Psoas muscle (tissue), 8 donors: ENCODE data around the gene TMEM69. TPM values are rescaled to one million over a fixed set of nuclear protein-coding genes. Genes with fewer than 3 reads are reported as not detected.

Source experiments
- ATAC-seq, 4 donors: fragments of 200-7000 bp; cut with Tn5 transposase; one replicate each; pipeline ENCODE4 v1.9.1; 2020; ENCODE audit warnings: moderate library complexity in 3 of 4, mild to moderate bottlenecking in 2 of 4
- DNase-seq, 2 donors: peaks; one replicate each; pipeline ENCODE4 v3.0.0-alpha.2; 2020
- H3K27ac ChIP-seq: fragments of 200-600 bp; one replicate; pipeline ENCODE4 v1.8.0; 2022
- H3K27me3 ChIP-seq, 3 donors: fragments of 200-600 bp in 1 of 3; one replicate each; pipeline versions ENCODE4 v1.6.1 to v1.8.0; 2013 to 2022; ENCODE audit warnings: low read length in 2 of 3, mild to moderate bottlenecking in 2 of 3, moderate library complexity in 1 of 3; ENCODE audit not compliant: insufficient read depth in 3 of 3
- H3K36me3 ChIP-seq, 2 donors: fragments of 200-600 bp in 1 of 2; one replicate each; pipeline versions ENCODE4 v1.6.1 to v1.8.0; 2013 to 2022; ENCODE audit warnings: low read depth in 1 of 2, mild to moderate bottlenecking in 1 of 2, moderate library complexity in 1 of 2; ENCODE audit not compliant: insufficient read depth in 1 of 2
- H3K4me1 ChIP-seq: fragments of 200-600 bp; one replicate; pipeline ENCODE4 v1.8.0; 2022
- H3K4me3 ChIP-seq: fragments of 200-600 bp; one replicate; pipeline ENCODE4 v1.8.0; 2022; ENCODE audit warnings: mild to moderate bottlenecking
- H3K9me3 ChIP-seq: fragments of 200-600 bp; one replicate; pipeline ENCODE4 v1.8.0; 2022
- WGBS, 3 donors: extraction: QIAGEN DNeasy Blood & Tissue Kit; methylation state at CpG; one replicate each; pipeline versions ENCODE4 v1.1.6 to v1.1.7; 2013; 5-methylcytosine and 5-hydroxymethylcytosine counted together
- intact Hi-C, 2 donors: fragments of 100-400 bp; cut with DNase I; formaldehyde crosslinking; loops; one replicate each; pipeline versions ENCODE4 v1.11.0 to v1.14.2; 2022
- long read RNA-seq, 2 donors: library from polyadenylated mRNA; unstranded; transcript quantifications; one replicate each; pipeline ENCODE4 v2.0.0, GENCODE V29; 2021
- polyA plus RNA-seq, 3 donors: library from polyadenylated mRNA; stranded (reverse); fragments of 200-250 nt; gene quantifications; one replicate each; pipeline ENCODE4 v1.2.3, GENCODE V29; 2013
- total RNA-seq, 4 donors: library from RNA; stranded (reverse); fragmentation: NEBNext Ultra II Directional in 2 of 4; extraction: Animal tissue kit (Norgen Biotek cat#: 25700) in 2 of 4; gene quantifications; one replicate each; pipeline versions ENCODE4 v1.2.1 to v1.2.4, GENCODE V29; 2021 to 2023
- TF ChIP-seq, protein P1 (sequence below): fragments of 200-600 bp; IDR thresholded peaks from one replicate; pipeline ENCODE4 v1.8.0; 2022; ENCODE audit warnings: antibody characterized with exemption
- donor health status: healthy with polysubstance abuse.
- donor health status: DM: no; HTN: no; CAD: no; lungs with moderate emphysema.
- donor health status: Bipolar disorder and iron deficiency.
- donor health status: healthy.
- donor health status: DM: yes; HTN: yes; CAD: no.
- donor health status: DM: no; HTN: no; CAD: no.
- donor health status: DM: no; HTN: no; CAD: no.
- donor health status: DM: yes; HTN: yes; CAD: no.

The TMEM69 gene, protein sequence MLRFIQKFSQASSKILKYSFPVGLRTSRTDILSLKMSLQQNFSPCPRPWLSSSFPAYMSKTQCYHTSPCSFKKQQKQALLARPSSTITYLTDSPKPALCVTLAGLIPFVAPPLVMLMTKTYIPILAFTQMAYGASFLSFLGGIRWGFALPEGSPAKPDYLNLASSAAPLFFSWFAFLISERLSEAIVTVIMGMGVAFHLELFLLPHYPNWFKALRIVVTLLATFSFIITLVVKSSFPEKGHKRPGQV
- total RNA-seq = 10 to 100 TPM; 15.3 to 21.9 (median 19.5) TPM
- polyA plus RNA-seq = 10 to 100 TPM; 16.6 to 50.8 (median 26.9) TPM
- long read RNA-seq, donor 1, transcript TMEM69-201 (3 exons, 2,439 nt) = major isoform, 11 of 15 reads
- long read RNA-seq, donor 1, partial matches to known transcripts = 0 of 15 reads
- long read RNA-seq, donor 1, other reads (novel, unspliced or antisense) = 3 of 15 reads
- long read RNA-seq, donor 2, transcript TMEM69-201 (3 exons, 2,439 nt) = major isoform, 15 of 20 reads
- long read RNA-seq, donor 2, partial matches to known transcripts = 0 of 20 reads
- long read RNA-seq, donor 2, other reads (novel, unspliced or antisense) = 1 of 20 reads

DNA sequence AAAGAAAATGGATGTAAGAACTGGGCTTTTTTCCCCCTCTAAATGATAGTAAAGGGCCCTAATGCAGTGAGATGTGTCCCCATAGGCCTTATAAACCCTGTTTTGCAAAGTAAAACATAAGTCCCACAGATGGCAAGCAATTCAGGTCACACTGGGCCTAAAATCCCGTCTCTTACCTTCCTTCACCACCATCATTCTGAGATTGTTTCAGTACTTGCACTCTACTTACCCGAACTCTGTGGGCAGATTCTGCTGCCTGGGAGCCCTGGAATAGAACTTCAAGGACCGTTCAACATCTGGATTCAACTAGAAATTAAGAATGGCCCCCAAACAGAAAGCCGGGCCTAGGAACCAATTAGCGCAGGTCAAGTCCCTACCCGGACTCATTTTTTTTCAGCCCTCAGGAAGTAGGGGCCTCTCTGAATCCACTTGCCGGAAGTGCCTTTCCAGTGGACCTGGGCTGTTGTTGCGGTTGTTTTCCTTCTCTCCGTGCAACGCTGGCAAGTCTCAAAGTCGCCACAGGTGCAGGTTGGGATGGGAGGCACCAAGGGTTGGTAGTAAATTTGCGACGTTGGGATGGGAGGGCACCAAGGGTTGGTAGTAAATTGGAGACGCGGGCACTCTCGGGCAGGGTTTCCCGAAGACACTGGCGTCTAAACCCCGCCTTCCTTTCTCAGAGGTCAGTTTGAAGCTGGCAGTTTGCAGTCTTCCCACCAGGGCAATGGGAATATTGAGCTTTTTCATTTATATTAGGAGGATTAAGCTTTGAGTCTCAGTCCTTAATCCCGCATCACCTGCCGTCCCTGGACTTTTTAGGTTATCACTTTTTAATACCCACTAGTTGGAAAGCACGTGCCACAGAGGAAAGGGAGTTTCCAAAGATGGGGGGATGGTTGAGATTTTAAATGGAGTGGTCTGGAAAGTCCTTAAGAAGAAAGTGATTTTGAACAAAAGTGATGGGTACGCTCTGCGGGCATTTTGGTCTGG lies at the start of gene TMEM69:
Gene TMEM69, plus strand, starts transcription at position 428 of the 987 bp plus-strand sequence. CDS start 2,888 bp downstream, outside the sequence.
- H3K36me3 ChIP-seq = peaks cover 3 to 11% of the 10 kb centered on the region in 2 donors
- H3K27ac ChIP-seq = peak within 1 kb of the TSS; percentile 98
- TF ChIP-seq, protein P1, sequence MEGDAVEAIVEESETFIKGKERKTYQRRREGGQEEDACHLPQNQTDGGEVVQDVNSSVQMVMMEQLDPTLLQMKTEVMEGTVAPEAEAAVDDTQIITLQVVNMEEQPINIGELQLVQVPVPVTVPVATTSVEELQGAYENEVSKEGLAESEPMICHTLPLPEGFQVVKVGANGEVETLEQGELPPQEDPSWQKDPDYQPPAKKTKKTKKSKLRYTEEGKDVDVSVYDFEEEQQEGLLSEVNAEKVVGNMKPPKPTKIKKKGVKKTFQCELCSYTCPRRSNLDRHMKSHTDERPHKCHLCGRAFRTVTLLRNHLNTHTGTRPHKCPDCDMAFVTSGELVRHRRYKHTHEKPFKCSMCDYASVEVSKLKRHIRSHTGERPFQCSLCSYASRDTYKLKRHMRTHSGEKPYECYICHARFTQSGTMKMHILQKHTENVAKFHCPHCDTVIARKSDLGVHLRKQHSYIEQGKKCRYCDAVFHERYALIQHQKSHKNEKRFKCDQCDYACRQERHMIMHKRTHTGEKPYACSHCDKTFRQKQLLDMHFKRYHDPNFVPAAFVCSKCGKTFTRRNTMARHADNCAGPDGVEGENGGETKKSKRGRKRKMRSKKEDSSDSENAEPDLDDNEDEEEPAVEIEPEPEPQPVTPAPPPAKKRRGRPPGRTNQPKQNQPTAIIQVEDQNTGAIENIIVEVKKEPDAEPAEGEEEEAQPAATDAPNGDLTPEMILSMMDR = peak; percentile 35
- DNase-seq (peak; percentile 66 to 83), ATAC-seq (peak; percentile 59 to 75 (median 64))
- H3K27me3 ChIP-seq = no peaks in the 10 kb centered on the region
- 1% methylated on average over 24 of the region's 24 CpGs for WGBS, 3 donors
- peaks cover 15% of the 10 kb centered on the region for H3K4me1 ChIP-seq
- peak within 1 kb of the TSS; percentile 93 for H3K4me3 ChIP-seq
- H3K9me3 ChIP-seq = no peaks in the 10 kb centered on the region
- intact Hi-C loops = loop anchor here (5.0 to 10.0 kb wide), 2 partner anchors 114 to 117 kb away; partner anchors contain the start of gene MAST2 (in 2 of the 2)

DNA sequence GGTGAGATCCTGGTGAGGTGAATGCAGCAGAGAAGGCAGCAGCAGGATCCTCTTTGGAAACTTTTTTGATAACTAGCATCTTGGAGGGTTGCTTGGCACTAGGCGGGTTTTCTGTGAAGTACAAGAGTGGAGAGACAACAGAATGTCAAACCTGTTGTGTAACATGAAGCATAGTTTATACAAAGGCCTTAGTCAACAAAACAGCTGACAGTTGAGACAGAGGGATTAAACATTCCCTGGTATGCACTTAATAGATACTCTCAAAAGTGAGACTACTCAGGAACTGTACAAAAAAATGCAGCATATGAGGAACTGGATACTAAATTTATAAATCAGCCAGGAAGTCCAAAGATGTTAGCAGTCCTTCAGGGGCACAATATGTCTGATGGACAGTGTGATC lies 47.7 kb upstream of the TMEM69 start:
- no peak overlapping the region for H3K4me3 ChIP-seq
- DNase-seq (no peak), ATAC-seq (no peak)
- no peaks in the 10 kb centered on the region for H3K9me3 ChIP-seq
- 95 to 96% (median 96%) methylated on average over 1 of the region's 1 CpG for WGBS, 3 donors
- TF ChIP-seq, protein P1 = no peak
- H3K27me3 ChIP-seq = no peaks in the 10 kb centered on the region
- H3K27ac ChIP-seq = no peak overlapping the region
- intact Hi-C loops = no loop called here
- no peaks in the 10 kb centered on the region for H3K4me1 ChIP-seq
- H3K36me3 ChIP-seq = peaks cover 21 to 89% of the 10 kb centered on the region in 2 donors

DNA sequence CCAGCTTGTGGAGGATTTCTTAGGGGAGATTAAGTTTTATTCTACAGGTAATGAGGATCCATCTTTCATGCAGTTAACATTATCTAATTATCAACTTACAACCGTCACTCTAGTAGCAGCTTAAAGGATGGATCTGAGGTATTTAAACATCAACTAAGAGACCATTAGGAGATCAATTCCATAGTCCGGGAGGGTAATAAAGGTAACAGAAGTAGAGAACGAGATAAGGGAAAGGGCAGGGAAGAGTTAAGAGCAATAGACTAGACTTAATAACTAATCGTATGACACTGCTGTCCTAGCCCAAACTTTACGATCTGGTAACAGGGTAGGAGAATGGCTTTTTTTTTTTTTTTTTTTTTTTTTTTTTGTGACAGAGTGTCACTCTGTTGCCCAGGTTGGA lies 44.7 kb upstream of the TMEM69 start:
- H3K27ac ChIP-seq = no peak overlapping the region
- TF ChIP-seq, protein P1 = no peak

DNA sequence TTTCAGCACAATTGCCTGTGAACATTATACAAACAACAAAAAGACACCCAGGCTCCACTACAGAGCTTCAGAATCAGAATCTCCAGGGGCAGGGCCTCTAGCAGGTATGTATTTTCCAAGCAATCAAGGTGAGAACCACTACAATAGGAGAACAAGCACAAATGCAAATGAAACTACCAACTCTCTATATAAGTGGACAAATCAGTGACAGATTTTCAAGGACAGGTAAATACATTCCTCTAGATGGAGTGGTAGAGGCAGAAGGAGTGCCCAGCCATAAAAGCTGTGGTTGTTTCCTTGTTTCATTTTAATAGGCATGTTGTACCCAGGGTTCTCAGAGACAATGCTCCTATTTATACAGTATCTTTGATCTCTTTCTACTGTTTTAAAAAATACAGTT lies 44.0 kb upstream of the TMEM69 start:
- no peak overlapping the region for H3K27ac ChIP-seq

More for the DNA sequence above, 44.7 kb upstream of the TMEM69 start:
- peaks cover 16 to 85% of the 10 kb centered on the region in 2 donors for H3K36me3 ChIP-seq
- no peaks in the 10 kb centered on the region for H3K4me1 ChIP-seq
- no peaks in the 10 kb centered on the region for H3K9me3 ChIP-seq
- H3K4me3 ChIP-seq = no peak overlapping the region
- H3K27me3 ChIP-seq = no peaks in the 10 kb centered on the region
- ATAC-seq = no peak
- intact Hi-C loops = no loop called here
- WGBS, 3 donors = 68 to 82% (median 78%) methylated on average over 5 of the region's 5 CpGs
- no peak for DNase-seq

More for the DNA sequence above, 44.0 kb upstream of the TMEM69 start:
- Histone ChIP-seq H3K4me3 (no peak overlapping the region), H3K36me3 (peaks cover 12 to 84% of the 10 kb centered on the region in 2 donors), H3K27me3 (no peaks in the 10 kb centered on the region), H3K4me1 (no peaks in the 10 kb centered on the region), H3K9me3 (no peaks in the 10 kb centered on the region)
- ATAC-seq (peak in 1 of 4 donors; percentile 31), DNase-seq (no peak)
- TF ChIP-seq, protein P1 = no peak
- intact Hi-C loops = no loop called here
